GM19455 (cell line): ENCODE results near the gene RPS3A.
"Not testable (repeated sequence)": the region's sequence is repeated elsewhere in the genome, so short reads cannot be mapped to it uniquely, and the experiment has no call there.

Source experiments
- ATAC-seq: cut with Tn5 transposase; IDR thresholded peaks from one replicate; pipeline ENCODE4 v1.9.1; 2021; ENCODE audit not compliant: unreplicated experiment

Gene RPS3A

GRCh38 chr4:151114338-151114737 is 14.9 kb downstream of the RPS3A start:
- ATAC-seq = no peak

GRCh38 chr4:151114986-151115385 is 15.6 kb downstream of the RPS3A start:
- no peak for ATAC-seq

- ATAC-seq = peak; percentile 84
Measured at GRCh38 chr4:151117371-151117962, 18.0 kb downstream of the RPS3A start.

- ATAC-seq = no peak
Measured at GRCh38 chr4:151129796-151130195, 30.4 kb downstream of the RPS3A start.

- no peak for ATAC-seq
Measured at GRCh38 chr4:151133311-151133710, 33.9 kb downstream of the RPS3A start.

- not testable (repeated sequence) for ATAC-seq
Measured at GRCh38 chr4:151136048-151136447, 36.6 kb downstream of the RPS3A start.

- no peak for ATAC-seq
Measured at GRCh38 chr4:151139814-151140213, 40.4 kb downstream of the RPS3A start.

GRCh38 chr4:151142758-151143157 is 43.3 kb downstream of the RPS3A start:
- ATAC-seq = no peak

- ATAC-seq = no peak
Measured at GRCh38 chr4:151143162-151143561, 43.7 kb downstream of the RPS3A start.

- no peak for ATAC-seq
Measured at GRCh38 chr4:151143811-151144210, 44.4 kb downstream of the RPS3A start.

- ATAC-seq = no peak
Measured at GRCh38 chr4:151144329-151145072, 45.1 kb downstream of the RPS3A start.

- ATAC-seq = no peak
Measured at GRCh38 chr4:151147000-151147399, 47.6 kb downstream of the RPS3A start.

GRCh38 chr4:151148261-151148660 is 48.8 kb downstream of the RPS3A start:
- ATAC-seq = no peak

- ATAC-seq = no peak
Measured at GRCh38 chr4:151150821-151151580, 51.6 kb downstream of the RPS3A start.

GRCh38 chr4:151152028-151152427 is 52.6 kb downstream of the RPS3A start:
- ATAC-seq = no peak

- ATAC-seq = no peak
Measured at GRCh38 chr4:151153585-151153984, 54.2 kb downstream of the RPS3A start.
